ENCODE measurements around the gene GAS2L2.

- TF ChIP-seq CTCF (optimal IDR thresholded peaks at IDR 0.05 in 1 of 3, IDR thresholded peaks at IDR 0.05 in 1 of 3, conservative IDR thresholded peaks at IDR 0.05 in 1 of 3; ENCODE audit: extremely low read depth in 1 of 3, insufficient read depth in 2 of 3, low read length in 3 of 3) (no peak), EZH2 (IDR thresholded peaks at IDR 0.05; ENCODE audit: low read length) (no peak)
Measured at GRCh38 chr17:35716173-35716572, 36.9 kb downstream of the GAS2L2 start.

Data from keratinocyte (primary cell).